H9 (cell line): Measurements from ENCODE around the gene VPS39. TPM values are rescaled to one million over a fixed set of nuclear protein-coding genes. Genes with fewer than 3 reads are reported as not detected.
A peak's percentile ranks its signal among the peaks of the same experiment; 100 is the strongest.

Experiments
- DNase-seq: peaks from one replicate; pipeline ENCODE4 v3.0.0-alpha.2; 2017
- H2AFZ ChIP-seq: one replicate; pipeline ENCODE4 v1.6.1; 2013; ENCODE audit warnings: mild to moderate bottlenecking, low read length, control low read depth, moderate library complexity
- H2AK5ac ChIP-seq: 2 replicates; pipeline ENCODE4 v1.6.1; 2013; ENCODE audit warnings: low read length, control low read depth, mixed read lengths; ENCODE audit not compliant: insufficient read length
- H2BK120ac ChIP-seq: one replicate; pipeline ENCODE4 v1.6.1; 2013; ENCODE audit warnings: low read depth, mild to moderate bottlenecking, low read length, control low read depth, inconsistent platforms; ENCODE audit not compliant: poor library complexity, severe bottlenecking
- H2BK12ac ChIP-seq: 2 replicates; pipeline ENCODE4 v1.6.1; 2013; ENCODE audit warnings: low read length, control low read depth, mixed read lengths, low read depth; ENCODE audit not compliant: insufficient read length
- H2BK15ac ChIP-seq: 2 replicates; pipeline ENCODE4 v1.6.1; 2013; ENCODE audit warnings: low read depth, low read length, control low read depth
- H2BK20ac ChIP-seq: one replicate; pipeline ENCODE4 v1.6.1; 2013; ENCODE audit warnings: low read depth, mild to moderate bottlenecking, low read length, control low read depth, inconsistent platforms; ENCODE audit not compliant: poor library complexity, severe bottlenecking
- H2BK5ac ChIP-seq: 2 replicates; pipeline ENCODE4 v1.6.1; 2013; ENCODE audit warnings: low read length, control low read depth, mixed read lengths; ENCODE audit not compliant: insufficient read length
- H3K14ac ChIP-seq: 2 replicates; pipeline ENCODE4 v1.6.1; 2013; ENCODE audit warnings: low read length, control low read depth; ENCODE audit not compliant: insufficient read depth
- H3K18ac ChIP-seq: 2 replicates; pipeline ENCODE4 v1.6.1; 2013; ENCODE audit warnings: low read depth, mild to moderate bottlenecking, mixed read lengths, low read length, control low read depth; ENCODE audit not compliant: insufficient read length
- H3K23ac ChIP-seq: 2 replicates; pipeline ENCODE4 v1.6.1; 2013; ENCODE audit warnings: low read length, control low read depth, mixed read lengths, low read depth; ENCODE audit not compliant: insufficient read length
- H3K23me2 ChIP-seq: 2 replicates; pipeline ENCODE4 v1.6.1; 2013; ENCODE audit warnings: low read depth, mild to moderate bottlenecking, mixed read lengths, low read length, control low read depth; ENCODE audit not compliant: insufficient read length, poor library complexity, severe bottlenecking
- H3K27ac ChIP-seq: 2 replicates; pipeline ENCODE4 v1.5.1; 2013; ENCODE audit warnings: low read length, control low read depth, mixed read lengths, low read depth; ENCODE audit not compliant: insufficient read length
- H3K27me3 ChIP-seq: 2 replicates; pipeline ENCODE4 v1.6.1; 2013; ENCODE audit warnings: low read length, control low read depth, inconsistent platforms; ENCODE audit not compliant: insufficient read depth
- H3K4ac ChIP-seq: 2 replicates; pipeline ENCODE4 v1.6.1; 2013; ENCODE audit warnings: low read depth, mild to moderate bottlenecking, control low read depth, inconsistent platforms, low read length, moderate library complexity
- H3K4me1 ChIP-seq: 2 replicates; pipeline ENCODE4 v1.6.1; 2013; ENCODE audit warnings: low read length, control low read depth, inconsistent platforms; ENCODE audit not compliant: insufficient read depth
- H3K4me2 ChIP-seq: 2 replicates; pipeline ENCODE4 v1.6.1; 2013; ENCODE audit warnings: low read length, control low read depth, mixed read lengths; ENCODE audit not compliant: insufficient read length, insufficient read depth
- H3K56ac ChIP-seq: 2 replicates; pipeline ENCODE4 v1.6.1; 2013; ENCODE audit warnings: low read depth, mild to moderate bottlenecking, mixed read lengths, low read length, control low read depth; ENCODE audit not compliant: insufficient read length
- H3K79me1 ChIP-seq: 2 replicates; pipeline ENCODE4 v1.6.1; 2013; ENCODE audit warnings: low read depth, mild to moderate bottlenecking, moderate library complexity, low read length, control low read depth, inconsistent platforms; ENCODE audit not compliant: insufficient read depth, poor library complexity, severe bottlenecking
- H3K79me2 ChIP-seq: 2 replicates; pipeline ENCODE4 v1.6.1; 2013; ENCODE audit warnings: low read length, control low read depth, inconsistent platforms; ENCODE audit not compliant: insufficient read depth
- H3K9ac ChIP-seq: 2 replicates; pipeline ENCODE4 v1.6.1; 2013; ENCODE audit warnings: low read length, control low read depth, mixed read lengths; ENCODE audit not compliant: insufficient read length; ENCODE audit errors: extremely low read depth
- H3K9me3 ChIP-seq: one replicate; pipeline ENCODE4 v1.6.1; 2013; ENCODE audit warnings: low read depth, low read length, inconsistent platforms; ENCODE audit not compliant: control insufficient read depth
- H3T11ph ChIP-seq: one replicate; pipeline ENCODE4 v1.6.1; 2013; ENCODE audit warnings: mild to moderate bottlenecking, low read length, control low read depth, inconsistent platforms
- H4K20me1 ChIP-seq: one replicate; pipeline ENCODE4 v1.6.1; 2013; ENCODE audit not compliant: control insufficient read depth, insufficient read length, insufficient read depth
- H4K5ac ChIP-seq: 2 replicates; pipeline ENCODE4 v1.6.1; 2013; ENCODE audit warnings: low read depth, mild to moderate bottlenecking, mixed read lengths, low read length, control low read depth; ENCODE audit not compliant: insufficient read length
- H4K8ac ChIP-seq: replicated peaks from 2 replicates; pipeline ENCODE4 v1.6.1; 2013; ENCODE audit warnings: low read length, control low read depth, mixed read lengths, low read depth; ENCODE audit not compliant: insufficient read length
- H4K91ac ChIP-seq: 2 replicates; pipeline ENCODE4 v1.6.1; 2013; ENCODE audit warnings: low read depth, mild to moderate bottlenecking, moderate library complexity, mixed read lengths, low read length, control low read depth; ENCODE audit not compliant: insufficient read length
- H3K27ac Mint-ChIP-seq, 3 experiments: 2 replicates in 2 of 3; 3 replicates in 1 of 3; pipeline ENCODE4 v1.8.0; 2020 to 2021; ENCODE audit warnings: mixed read lengths in 3 of 3, mild to moderate bottlenecking in 1 of 3, moderate library complexity in 1 of 3
- H3K27me3 Mint-ChIP-seq: 2 replicates; pipeline ENCODE4 v1.8.0; 2021; ENCODE audit warnings: low read depth, mild to moderate bottlenecking, moderate library complexity, mixed read lengths
- H3K36me3 Mint-ChIP-seq, 3 experiments: 2 replicates in 2 of 3; 3 replicates in 1 of 3; pipeline ENCODE4 v1.8.0; 2020 to 2021; ENCODE audit warnings: low read depth in 3 of 3, mixed read lengths in 3 of 3; ENCODE audit not compliant: insufficient read depth in 1 of 3
- H3K4me1 Mint-ChIP-seq, 2 experiments: 2 replicates each; pipeline ENCODE4 v1.8.0; 2020; ENCODE audit warnings: mixed read lengths in 2 of 2
- H3K4me3 Mint-ChIP-seq, 2 experiments: 2 replicates in 1 of 2; 3 replicates in 1 of 2; pipeline ENCODE4 v1.8.0; 2020 to 2021; ENCODE audit warnings: mild to moderate bottlenecking in 2 of 2, mixed read lengths in 2 of 2, moderate library complexity in 1 of 2
- H3K9me3 Mint-ChIP-seq, 2 experiments: 2 replicates in 1 of 2; 3 replicates in 1 of 2; pipeline ENCODE4 v1.8.0; 2020; ENCODE audit warnings: mild to moderate bottlenecking in 2 of 2, mixed read lengths in 2 of 2, moderate library complexity in 1 of 2
- WGBS: extraction: QIAGEN DNeasy Blood & Tissue Kit; methylation state at CpG from one replicate; pipeline ENCODE4 v1.1.7; 2013; ENCODE audit warnings: missing lambda C conversion rate, low lambda C conversion rate, mixed read lengths; ENCODE audit not compliant: insufficient read length; ENCODE audit errors: extremely low coverage; 5-methylcytosine and 5-hydroxymethylcytosine counted together
- total RNA-seq: library from RNA; stranded (reverse); gene quantifications from 2 replicates; pipeline ENCODE4 v1.2.1, GENCODE V29; 2021
- TF ChIP-seq, protein P1 (sequence below): fragments of 200-600 bp; sonication (generic); conservative IDR thresholded peaks from 3 replicates; pipeline ENCODE4 v1.8.0; 2021; ENCODE audit warnings: antibody characterized with exemption, mild to moderate bottlenecking

The VPS39 gene
- total RNA-seq, 1 experiment from 2014 or later = 48.6 TPM

- no peak overlapping the region for H2AK5ac ChIP-seq
- H3K14ac ChIP-seq = no peak overlapping the region
- H2BK12ac ChIP-seq = no peak overlapping the region
- H3K79me2 ChIP-seq = no peaks in the 10 kb centered on the region
- H4K91ac ChIP-seq = no peak overlapping the region
- no peak overlapping the region for H3K9ac ChIP-seq
- Mint-ChIP-seq H3K27ac (peak overlapping the region in 2 of 3 experiments; percentile 56 to 62; a peak in 4 of 7 replicates), H3K4me3 (no peak overlapping the region), H3K4me1 (peaks cover 6 to 12% of the 10 kb centered on the region in 2 experiments; a peak in 3 of 4 replicates), H3K36me3 (peaks cover 5 to 58% (median 57%) of the 10 kb centered on the region in 3 experiments; a peak in 6 of 7 replicates), H3K9me3 (no peaks in the 10 kb centered on the region), H3K27me3 (no peaks in the 10 kb centered on the region)
- WGBS = no CpG with 5 or more reads among the region's 2 CpGs
- no peak overlapping the region for H2BK120ac ChIP-seq
- no peaks in the 10 kb centered on the region for H3K4me1 ChIP-seq
- no peaks in the 10 kb centered on the region for H3K79me1 ChIP-seq
- no peak overlapping the region for H2BK20ac ChIP-seq
- no peak overlapping the region for H3T11ph ChIP-seq
- no peak for DNase-seq
- H2BK5ac ChIP-seq = no peak overlapping the region
- H2AFZ ChIP-seq = no peak overlapping the region
- no peak overlapping the region for H3K18ac ChIP-seq
- H3K23me2 ChIP-seq = no peaks in the 10 kb centered on the region
- H2BK15ac ChIP-seq = no peak overlapping the region
- no peaks in the 10 kb centered on the region for H3K9me3 ChIP-seq
- no peak overlapping the region for H3K27ac ChIP-seq
- H3K4me2 ChIP-seq = no peak overlapping the region
- H3K27me3 ChIP-seq = no peaks in the 10 kb centered on the region
- H4K20me1 ChIP-seq = no peaks in the 10 kb centered on the region
- no peak overlapping the region for H3K56ac ChIP-seq
- H3K4ac ChIP-seq = no peak overlapping the region
- H4K8ac ChIP-seq = no peak overlapping the region
- TF ChIP-seq, protein P1, sequence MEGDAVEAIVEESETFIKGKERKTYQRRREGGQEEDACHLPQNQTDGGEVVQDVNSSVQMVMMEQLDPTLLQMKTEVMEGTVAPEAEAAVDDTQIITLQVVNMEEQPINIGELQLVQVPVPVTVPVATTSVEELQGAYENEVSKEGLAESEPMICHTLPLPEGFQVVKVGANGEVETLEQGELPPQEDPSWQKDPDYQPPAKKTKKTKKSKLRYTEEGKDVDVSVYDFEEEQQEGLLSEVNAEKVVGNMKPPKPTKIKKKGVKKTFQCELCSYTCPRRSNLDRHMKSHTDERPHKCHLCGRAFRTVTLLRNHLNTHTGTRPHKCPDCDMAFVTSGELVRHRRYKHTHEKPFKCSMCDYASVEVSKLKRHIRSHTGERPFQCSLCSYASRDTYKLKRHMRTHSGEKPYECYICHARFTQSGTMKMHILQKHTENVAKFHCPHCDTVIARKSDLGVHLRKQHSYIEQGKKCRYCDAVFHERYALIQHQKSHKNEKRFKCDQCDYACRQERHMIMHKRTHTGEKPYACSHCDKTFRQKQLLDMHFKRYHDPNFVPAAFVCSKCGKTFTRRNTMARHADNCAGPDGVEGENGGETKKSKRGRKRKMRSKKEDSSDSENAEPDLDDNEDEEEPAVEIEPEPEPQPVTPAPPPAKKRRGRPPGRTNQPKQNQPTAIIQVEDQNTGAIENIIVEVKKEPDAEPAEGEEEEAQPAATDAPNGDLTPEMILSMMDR = no peak
- H3K23ac ChIP-seq = no peak overlapping the region
- no peak overlapping the region for H4K5ac ChIP-seq
These were observed 30.0 kb downstream of the VPS39 start for GRCh38 chr15:42178056-42178455.
